HG03175 (cell line): Measurements from ENCODE around the gene PDZK1IP1.
"Not testable (repeated sequence)": the region's sequence is repeated elsewhere in the genome, so short reads cannot be mapped to it uniquely, and the experiment has no call there.

Experiments used
- ATAC-seq: cut with Tn5 transposase; IDR thresholded peaks from one replicate; pipeline ENCODE4 v1.9.1; 2021; ENCODE audit warnings: mild to moderate bottlenecking, moderate library complexity; ENCODE audit not compliant: unreplicated experiment

Gene PDZK1IP1

GRCh38 chr1:47140358-47140757 is 49.5 kb downstream of the PDZK1IP1 start:
- ATAC-seq: not testable (repeated sequence)

- no peak for ATAC-seq
Observed at GRCh38 chr1:47137925-47138615, 51.8 kb downstream of the PDZK1IP1 start.

GRCh38 chr1:47137198-47137597 is 52.6 kb downstream of the PDZK1IP1 start, which contains the start of gene CYP4A22:
CYP4A22 (plus strand) TSS chr1:47137441; CDS start chr1:47137486, 45 bp downstream.
- ATAC-seq: no peak
